Measurements from ENCODE around the gene P2RY2. TPM values are rescaled to one million over a fixed set of nuclear protein-coding genes. Genes with fewer than 3 reads are reported as not detected.

P2RY2 gene
- total RNA-seq, 2 experiments from 2014 or later: not detected

DNA sequence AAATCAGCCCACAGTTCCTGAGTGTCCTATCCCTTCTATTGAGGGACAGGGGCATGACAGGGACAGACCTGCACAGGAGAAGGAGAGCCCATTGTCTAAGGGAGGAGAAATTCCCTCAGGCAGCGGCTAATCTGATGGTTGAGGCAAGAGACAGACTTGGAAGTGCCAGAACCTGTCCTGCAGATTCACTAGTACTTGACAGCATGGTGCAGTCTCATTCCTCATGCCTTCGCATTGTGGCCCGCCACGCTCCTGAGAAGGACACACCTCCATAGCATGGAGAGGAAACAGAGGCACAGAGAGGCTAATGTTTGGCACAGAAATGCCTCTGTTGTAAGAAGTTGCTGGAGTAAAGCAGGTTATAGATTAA, 57.3 kb downstream of the P2RY2 start:
- ChIA-PET CTCF (ENCODE audit: unreplicated experiment) (no interaction called here), POLR2A (interaction anchor here (0.6 to 1.0 kb wide), 2 partner anchors 51 to 1497 kb away, joined by 4 to 5 read pairs; no protein-coding TSS in a partner anchor)
- TF ChIP-seq, protein P1, sequence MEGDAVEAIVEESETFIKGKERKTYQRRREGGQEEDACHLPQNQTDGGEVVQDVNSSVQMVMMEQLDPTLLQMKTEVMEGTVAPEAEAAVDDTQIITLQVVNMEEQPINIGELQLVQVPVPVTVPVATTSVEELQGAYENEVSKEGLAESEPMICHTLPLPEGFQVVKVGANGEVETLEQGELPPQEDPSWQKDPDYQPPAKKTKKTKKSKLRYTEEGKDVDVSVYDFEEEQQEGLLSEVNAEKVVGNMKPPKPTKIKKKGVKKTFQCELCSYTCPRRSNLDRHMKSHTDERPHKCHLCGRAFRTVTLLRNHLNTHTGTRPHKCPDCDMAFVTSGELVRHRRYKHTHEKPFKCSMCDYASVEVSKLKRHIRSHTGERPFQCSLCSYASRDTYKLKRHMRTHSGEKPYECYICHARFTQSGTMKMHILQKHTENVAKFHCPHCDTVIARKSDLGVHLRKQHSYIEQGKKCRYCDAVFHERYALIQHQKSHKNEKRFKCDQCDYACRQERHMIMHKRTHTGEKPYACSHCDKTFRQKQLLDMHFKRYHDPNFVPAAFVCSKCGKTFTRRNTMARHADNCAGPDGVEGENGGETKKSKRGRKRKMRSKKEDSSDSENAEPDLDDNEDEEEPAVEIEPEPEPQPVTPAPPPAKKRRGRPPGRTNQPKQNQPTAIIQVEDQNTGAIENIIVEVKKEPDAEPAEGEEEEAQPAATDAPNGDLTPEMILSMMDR (conservative IDR thresholded peaks at IDR 0.05; ENCODE audit: low read length): no peak
- TF ChIP-seq EZH2phosphoT487 (IDR thresholded peaks at IDR 0.05; ENCODE audit: borderline replicate concordance, low read depth, low read length): no peak
- Histone ChIP-seq H2AFZ (ENCODE audit: low read length) (no peak overlapping the region), H3K27ac (ENCODE audit: low read depth, low read length, poor library complexity, severe bottlenecking) (no peak overlapping the region), H3K9me3 (ENCODE audit: low read length) (no peaks in the 10 kb centered on the region), H3K79me2 (ENCODE audit: insufficient read depth, low read depth, low read length) (no peaks in the 10 kb centered on the region), H3K9me2 (ENCODE audit: insufficient read depth, low read length) (no peaks in the 10 kb centered on the region), H3K4me3 (ENCODE audit: low read depth, low read length, poor library complexity, severe bottlenecking) (no peak overlapping the region), H3K36me3 (ENCODE audit: insufficient read depth, low read length) (no peaks in the 10 kb centered on the region), H3K4me2 (ENCODE audit: low read length) (no peak overlapping the region), H3K4me1 (ENCODE audit: insufficient read depth, low read length, poor library complexity, severe bottlenecking) (peaks cover 17% of the 10 kb centered on the region), H4K20me1 (ENCODE audit: insufficient read depth, low read length) (no peaks in the 10 kb centered on the region)
- DNase-seq (ENCODE audit: low spot score): no peak
- no TSS peak for BruUV-seq (replicated peaks)
- intact Hi-C loops (cut with micrococcal nuclease; ENCODE audit: unreplicated experiment): no loop called here

DNA sequence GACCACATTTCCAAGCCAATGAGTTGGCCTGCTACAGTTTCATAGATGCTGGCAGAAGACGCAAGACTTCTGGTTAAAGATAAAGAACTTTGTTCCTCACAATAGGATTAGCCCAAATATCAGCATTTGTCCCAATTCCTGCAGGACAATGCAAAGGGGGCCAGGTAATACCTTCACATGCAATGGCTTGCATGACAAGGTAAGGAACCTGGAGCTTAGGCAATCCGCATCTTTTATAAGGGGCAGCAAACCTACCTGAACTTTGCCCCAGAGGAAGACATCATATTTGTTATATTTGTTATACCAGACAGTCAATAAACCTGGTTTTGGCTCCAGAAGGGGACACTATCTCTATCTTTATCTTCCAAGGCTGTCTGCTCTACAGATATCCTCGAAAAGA, 59.4 kb downstream of the P2RY2 start:
- no peak overlapping the region for H3K27ac ChIP-seq (ENCODE audit: low read depth, low read length, poor library complexity, severe bottlenecking)
- POLR2A ChIA-PET: no interaction called here
- CTCF ChIA-PET (ENCODE audit: unreplicated experiment): no interaction called here
- no peak overlapping the region for H3K4me2 ChIP-seq (ENCODE audit: low read length)
- H3K9me3 ChIP-seq (ENCODE audit: low read length): no peaks in the 10 kb centered on the region
- BruUV-seq (replicated peaks): no TSS peak
- no peak for TF ChIP-seq EZH2phosphoT487 (IDR thresholded peaks at IDR 0.05; ENCODE audit: borderline replicate concordance, low read depth, low read length)
- TF ChIP-seq, protein P1 (conservative IDR thresholded peaks at IDR 0.05; ENCODE audit: low read length): no peak
- H3K4me1 ChIP-seq (ENCODE audit: insufficient read depth, low read length, poor library complexity, severe bottlenecking): no peaks in the 10 kb centered on the region
- H3K79me2 ChIP-seq (ENCODE audit: insufficient read depth, low read depth, low read length): no peaks in the 10 kb centered on the region
- no peaks in the 10 kb centered on the region for H3K9me2 ChIP-seq (ENCODE audit: insufficient read depth, low read length)
- no peak for DNase-seq (ENCODE audit: low spot score)
- intact Hi-C loops (cut with micrococcal nuclease; ENCODE audit: unreplicated experiment): no loop called here
- no peak overlapping the region for H2AFZ ChIP-seq (ENCODE audit: low read length)
- no peaks in the 10 kb centered on the region for H4K20me1 ChIP-seq (ENCODE audit: insufficient read depth, low read length)
- H3K4me3 ChIP-seq (ENCODE audit: low read depth, low read length, poor library complexity, severe bottlenecking): no peak overlapping the region
- no peaks in the 10 kb centered on the region for H3K36me3 ChIP-seq (ENCODE audit: insufficient read depth, low read length)

DNA sequence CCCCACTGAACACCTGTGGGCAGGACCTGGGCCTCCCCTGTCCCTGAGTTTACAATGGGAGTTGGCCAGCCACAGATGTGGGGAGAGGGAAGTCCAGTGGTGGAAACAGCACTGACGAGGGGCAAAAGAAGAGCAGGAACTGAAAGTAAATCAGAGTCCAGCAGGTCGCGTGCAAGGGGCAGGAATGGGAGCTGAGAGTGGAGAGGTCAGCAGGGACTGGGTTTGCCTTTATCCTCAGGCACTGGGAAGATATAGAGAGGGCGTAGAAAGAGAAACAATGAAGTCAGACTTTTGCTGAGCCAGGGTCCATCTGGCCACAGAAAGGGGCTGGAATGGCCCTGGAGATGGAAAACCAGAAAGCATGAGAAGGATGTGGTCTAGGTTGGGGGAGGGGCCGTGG, 62.5 kb downstream of the P2RY2 start:
- Histone ChIP-seq H3K9me3 (ENCODE audit: low read length) (no peaks in the 10 kb centered on the region), H3K27ac (ENCODE audit: low read depth, low read length, poor library complexity, severe bottlenecking) (no peak overlapping the region)
- CTCF ChIA-PET (ENCODE audit: unreplicated experiment): no interaction called here

More for the DNA sequence above, 62.5 kb downstream of the P2RY2 start:
- POLR2A ChIA-PET: no interaction called here
- no peak overlapping the region for H3K4me3 ChIP-seq (ENCODE audit: low read depth, low read length, poor library complexity, severe bottlenecking)
- no peaks in the 10 kb centered on the region for H3K9me2 ChIP-seq (ENCODE audit: insufficient read depth, low read length)
- H3K4me1 ChIP-seq (ENCODE audit: insufficient read depth, low read length, poor library complexity, severe bottlenecking): no peaks in the 10 kb centered on the region
- intact Hi-C loops (cut with micrococcal nuclease; ENCODE audit: unreplicated experiment): no loop called here
- TF ChIP-seq, protein P1 (conservative IDR thresholded peaks at IDR 0.05; ENCODE audit: low read length): no peak
- TF ChIP-seq EZH2phosphoT487 (IDR thresholded peaks at IDR 0.05; ENCODE audit: borderline replicate concordance, low read depth, low read length): no peak
- H3K4me2 ChIP-seq (ENCODE audit: low read length): no peak overlapping the region
- H2AFZ ChIP-seq (ENCODE audit: low read length): no peak overlapping the region
- no TSS peak for BruUV-seq (replicated peaks)
- H3K36me3 ChIP-seq (ENCODE audit: insufficient read depth, low read length): no peaks in the 10 kb centered on the region
- H3K79me2 ChIP-seq (ENCODE audit: insufficient read depth, low read depth, low read length): no peaks in the 10 kb centered on the region
- DNase-seq (ENCODE audit: low spot score): no peak
- no peaks in the 10 kb centered on the region for H4K20me1 ChIP-seq (ENCODE audit: insufficient read depth, low read length)

Data from OCI-LY7 (cell line).